KOPT-K1 (cell line): ENCODE measurements around the gene P2RY13.

ENCODE experiments used
- H3K27ac ChIP-seq: fragments of 200-600 bp; sonication (generic); 2 replicates; pipeline ENCODE4 v1.5.1; 2016; ENCODE audit warnings: antibody characterized with exemption, mild to moderate bottlenecking, low read depth, low read length; ENCODE audit not compliant: poor library complexity, severe bottlenecking
- H3K36me3 ChIP-seq: fragments of 200-600 bp; sonication (generic); 2 replicates; pipeline ENCODE4 v1.5.1; 2017; ENCODE audit warnings: antibody characterized with exemption, mild to moderate bottlenecking, low read length, moderate library complexity; ENCODE audit not compliant: insufficient read depth
- H3K9me3 ChIP-seq: fragments of 200-600 bp; sonication (generic); 2 replicates; pipeline ENCODE4 v1.5.1; 2017; ENCODE audit warnings: antibody characterized with exemption, low read length, mild to moderate bottlenecking; ENCODE audit not compliant: insufficient read depth, poor library complexity, severe bottlenecking

The P2RY13 gene

GRCh38 chr3:151331696-151332095 lies 2.3 kb upstream of the P2RY13 start:
- H3K36me3 ChIP-seq, result no peaks in the 10 kb centered on the region
- no peaks in the 10 kb centered on the region for H3K9me3 ChIP-seq
- no peak overlapping the region for H3K27ac ChIP-seq

GRCh38 chr3:151330899-151331298 lies 1.6 kb upstream of the P2RY13 start:
- Histone ChIP-seq H3K27ac (no peak overlapping the region), H3K9me3 (no peaks in the 10 kb centered on the region), H3K36me3 (no peaks in the 10 kb centered on the region)

GRCh38 chr3:151330379-151330778 lies 1.0 kb upstream of the P2RY13 start:
- no peak overlapping the region for H3K27ac ChIP-seq
- no peaks in the 10 kb centered on the region for H3K36me3 ChIP-seq
- no peaks in the 10 kb centered on the region for H3K9me3 ChIP-seq

DNA sequence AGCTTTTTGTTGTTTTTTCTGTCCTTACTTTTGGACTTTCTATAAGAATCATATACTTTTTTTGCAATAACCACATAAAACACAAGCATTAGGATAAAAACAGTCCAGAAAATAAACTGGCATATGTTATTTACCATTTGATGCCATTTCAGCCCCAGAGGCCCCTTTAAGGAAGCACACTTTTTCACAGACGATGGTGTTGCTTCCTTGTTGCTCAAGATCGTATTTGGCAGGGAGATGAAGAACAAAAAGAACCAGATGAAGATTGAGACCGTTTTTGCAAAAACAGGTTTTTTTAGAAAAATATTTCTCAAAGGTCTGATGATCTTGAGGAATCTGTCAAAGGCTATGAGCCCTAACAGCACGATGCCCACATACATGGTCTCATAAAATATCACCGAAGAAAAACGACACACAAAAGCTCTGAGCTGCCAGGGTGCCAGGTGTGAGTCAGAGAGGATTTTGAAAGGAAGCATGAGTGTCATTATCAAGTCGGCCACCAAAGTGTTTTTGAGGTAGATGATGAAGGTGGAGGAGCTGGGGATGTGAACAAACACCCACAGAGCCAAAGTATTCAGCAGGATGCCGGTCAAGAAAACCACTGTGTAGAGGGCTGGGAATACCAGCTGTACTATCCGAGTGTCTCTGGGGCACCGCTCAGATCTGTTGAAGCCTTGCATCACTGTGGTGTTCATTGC lies 902 bp downstream of the P2RY13 start:
- Histone ChIP-seq H3K36me3 (no peaks in the 10 kb centered on the region), H3K9me3 (no peaks in the 10 kb centered on the region), H3K27ac (no peak overlapping the region)

DNA sequence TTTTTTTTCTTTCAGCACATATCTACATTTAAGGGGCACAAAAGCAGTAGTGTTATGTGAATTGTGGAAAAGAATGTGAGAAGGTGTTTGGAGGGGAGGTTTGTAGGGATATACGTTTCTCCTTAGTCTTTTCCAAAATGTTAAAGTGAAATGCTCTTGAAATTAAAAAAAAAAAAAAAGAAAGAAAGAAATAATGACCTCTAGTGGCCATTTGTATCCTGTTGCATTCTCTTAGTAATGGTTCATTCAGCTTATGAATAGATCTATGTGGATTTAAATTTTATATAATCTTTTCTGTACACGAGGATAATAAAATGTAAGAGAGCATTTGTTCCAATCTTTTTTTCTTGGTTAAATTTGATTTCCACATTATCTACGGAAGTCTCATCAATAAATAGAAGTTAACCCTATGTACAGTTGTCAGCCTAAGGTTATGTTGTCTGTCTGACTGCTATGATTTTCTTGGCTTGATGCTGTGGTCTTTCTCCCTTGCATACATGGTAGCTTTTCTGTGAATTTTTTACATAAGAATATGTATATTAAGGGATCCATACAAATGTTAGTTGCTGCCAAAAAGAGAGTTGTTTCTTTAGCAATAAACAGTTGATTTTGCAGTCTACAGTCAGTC lies 1.7 kb downstream of the P2RY13 start:
- Histone ChIP-seq H3K36me3 (no peaks in the 10 kb centered on the region), H3K27ac (no peak overlapping the region), H3K9me3 (no peaks in the 10 kb centered on the region)

DNA sequence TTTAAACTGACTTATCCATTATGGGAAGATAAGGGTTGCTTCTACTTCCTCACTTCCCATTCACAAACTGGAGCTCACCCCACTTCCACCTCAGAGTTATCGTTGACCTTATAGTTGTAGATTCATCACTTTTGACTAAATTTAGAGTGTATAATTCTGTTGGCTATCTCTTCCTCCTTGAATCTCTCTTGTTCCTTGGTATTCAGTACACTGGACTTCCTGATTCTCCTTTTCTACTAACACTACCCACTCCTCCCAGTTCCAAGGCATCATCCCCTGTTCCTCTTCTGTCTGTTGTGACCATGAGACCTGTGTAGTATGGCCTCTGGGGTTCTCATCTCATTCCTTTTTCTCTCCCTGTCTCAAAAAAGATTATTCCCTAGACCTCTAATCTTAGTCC lies 6.8 kb downstream of the P2RY13 start:
- no peaks in the 10 kb centered on the region for H3K9me3 ChIP-seq
- H3K36me3 ChIP-seq, result no peaks in the 10 kb centered on the region
- H3K27ac ChIP-seq, result no peak overlapping the region

GRCh38 chr3:151321526-151321925 lies 7.8 kb downstream of the P2RY13 start:
- H3K27ac ChIP-seq, result no peak overlapping the region
- no peaks in the 10 kb centered on the region for H3K9me3 ChIP-seq
- H3K36me3 ChIP-seq, result no peaks in the 10 kb centered on the region

- Histone ChIP-seq H3K36me3 (no peaks in the 10 kb centered on the region), H3K9me3 (no peaks in the 10 kb centered on the region), H3K27ac (no peak overlapping the region)
Observed at GRCh38 chr3:151320131-151320530, 9.2 kb downstream of the P2RY13 start.

- no peaks in the 10 kb centered on the region for H3K36me3 ChIP-seq
- H3K9me3 ChIP-seq, result no peaks in the 10 kb centered on the region
- H3K27ac ChIP-seq, result no peak overlapping the region
Observed at GRCh38 chr3:151319628-151320027, 9.7 kb downstream of the P2RY13 start.

DNA sequence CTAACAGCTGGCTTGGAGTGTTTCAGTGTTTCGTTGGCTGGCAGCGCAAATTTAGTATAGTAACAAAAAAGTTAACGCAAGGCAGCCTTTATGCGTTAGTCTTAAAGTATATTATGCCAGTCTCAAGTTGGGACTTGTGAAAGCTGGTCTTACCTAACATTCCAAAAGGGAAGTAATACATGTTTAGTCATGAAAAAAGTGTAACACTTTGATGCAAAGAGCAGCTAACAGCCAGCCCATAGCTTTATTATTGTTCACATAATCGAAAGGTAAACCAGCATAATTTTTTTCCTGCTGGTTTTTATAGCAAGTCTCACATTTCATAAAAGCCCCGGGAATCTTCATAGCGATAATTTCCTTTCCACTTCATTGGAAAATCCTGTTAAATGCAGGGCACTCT lies 10.4 kb downstream of the P2RY13 start:
- H3K27ac ChIP-seq, result no peak overlapping the region
- no peaks in the 10 kb centered on the region for H3K9me3 ChIP-seq
- no peaks in the 10 kb centered on the region for H3K36me3 ChIP-seq

GRCh38 chr3:151318313-151318712 lies 11.0 kb downstream of the P2RY13 start:
- no peaks in the 10 kb centered on the region for H3K9me3 ChIP-seq
- H3K27ac ChIP-seq, result no peak overlapping the region
- no peaks in the 10 kb centered on the region for H3K36me3 ChIP-seq

- Histone ChIP-seq H3K27ac (no peak within 1 kb of the TSS), H3K36me3 (no peaks in the 10 kb centered on the region), H3K9me3 (no peaks in the 10 kb centered on the region)
Observed at GRCh38 chr3:151316267-151316991, 12.9 kb downstream of the P2RY13 start, which contains the start of gene GPR87. Gene GPR87, minus strand, starts transcription at chr3:151316820. Its CDS starts 16,720 bp downstream, at chr3:151300100.

- Histone ChIP-seq H3K27ac (no peak overlapping the region), H3K9me3 (no peaks in the 10 kb centered on the region), H3K36me3 (no peaks in the 10 kb centered on the region)
Observed at GRCh38 chr3:151315846-151316245, 13.5 kb downstream of the P2RY13 start.

GRCh38 chr3:151315136-151315535 lies 14.2 kb downstream of the P2RY13 start:
- H3K27ac ChIP-seq, result no peak overlapping the region
- no peaks in the 10 kb centered on the region for H3K9me3 ChIP-seq
- H3K36me3 ChIP-seq, result no peaks in the 10 kb centered on the region

- Histone ChIP-seq H3K27ac (no peak overlapping the region), H3K9me3 (no peaks in the 10 kb centered on the region), H3K36me3 (no peaks in the 10 kb centered on the region)
Observed at GRCh38 chr3:151314593-151314992, 14.8 kb downstream of the P2RY13 start.
